Esophagus muscularis mucosa (tissue), 4 donors: ENCODE data around the gene TLL2. TPM values are rescaled to one million over a fixed set of nuclear protein-coding genes. Genes with fewer than 3 reads are reported as not detected.

ENCODE experiments used
- DNase-seq: peaks from one replicate; pipeline ENCODE4 v3.0.0-alpha.2; 2017; ENCODE audit errors: extremely low spot score
- H3K27ac ChIP-seq, 4 donors: fragments of 200-600 bp; sonication (generic); replicated peaks in 1 of 4; 1 replicate in 3 of 4; 2 replicates in 1 of 4; pipeline ENCODE4 v1.5.1; 2016 to 2019; ENCODE audit warnings: mild to moderate bottlenecking in 1 of 4
- H3K27me3 ChIP-seq, 4 donors: fragments of 200-600 bp; sonication (generic); one replicate each; pipeline versions ENCODE4 v1.5.1 to v1.6.0; 2016 to 2019
- H3K36me3 ChIP-seq, 4 donors: fragments of 200-600 bp; sonication (generic); one replicate each; pipeline ENCODE4 v1.5.1; 2016 to 2019
- H3K4me1 ChIP-seq, 4 donors: fragments of 200-600 bp; sonication (generic); one replicate each; pipeline ENCODE4 v1.5.1; 2016 to 2019
- H3K4me3 ChIP-seq, 4 donors: fragments of 200-600 bp; sonication (generic); 1 replicate in 2 of 4; 2 replicates in 2 of 4; pipeline ENCODE4 v1.5.1; 2016 to 2019; ENCODE audit warnings: mild to moderate bottlenecking in 4 of 4, moderate library complexity in 1 of 4
- H3K9me3 ChIP-seq, 4 donors: fragments of 200-600 bp; sonication (generic); 1 replicate in 3 of 4; 2 replicates in 1 of 4; pipeline ENCODE4 v1.5.1; 2016 to 2019
- EP300 ChIP-seq: sonication (generic); formaldehyde crosslinking; IDR thresholded peaks from one replicate; pipeline ENCODE4 v1.6.1; 2017; ENCODE audit warnings: antibody characterized with exemption
- POLR2A ChIP-seq: fragments of 450-650 bp; IDR thresholded peaks from one replicate; pipeline ENCODE4 v1.6.1; 2017; ENCODE audit warnings: antibody characterized with exemption, moderate library complexity, mild to moderate bottlenecking, low read depth
- POLR2AphosphoS5 ChIP-seq, 2 donors: sonication (generic); formaldehyde crosslinking; IDR thresholded peaks; one replicate each; pipeline ENCODE4 v1.6.1; 2017; ENCODE audit warnings: antibody characterized with exemption in 2 of 2
- WGBS: methylation state at CpG from one replicate; pipeline ENCODE4 v1.1.5; 2018; 5-methylcytosine and 5-hydroxymethylcytosine counted together
- intact Hi-C: fragments of 100-400 bp; cut with DNase I; formaldehyde crosslinking; loops from one replicate; pipeline ENCODE4 v1.15.1; 2023
- total RNA-seq, 4 donors: library from RNA; depleted of rRNA; stranded (reverse); fragments of >200 nt; gene quantifications; one replicate each; pipeline versions ENCODE4 v1.1.0 to v1.2.1, GENCODE V29; 2016
- TF ChIP-seq, protein P1 (sequence below), 3 experiments: fragments of 200-600 bp in 2 of 3; fragments of 450-650 bp in 1 of 3; sonication (generic) in 2 of 3; IDR thresholded peaks; one replicate each; pipeline ENCODE4 v1.5.1; 2017 to 2019; ENCODE audit warnings: antibody characterized with exemption in 3 of 3, mild to moderate bottlenecking in 2 of 3, moderate library complexity in 1 of 3

Gene TLL2
- total RNA-seq, 4 donors from 2014 or later, result 0.17 to 2.1 (median 0.27) TPM

DNA sequence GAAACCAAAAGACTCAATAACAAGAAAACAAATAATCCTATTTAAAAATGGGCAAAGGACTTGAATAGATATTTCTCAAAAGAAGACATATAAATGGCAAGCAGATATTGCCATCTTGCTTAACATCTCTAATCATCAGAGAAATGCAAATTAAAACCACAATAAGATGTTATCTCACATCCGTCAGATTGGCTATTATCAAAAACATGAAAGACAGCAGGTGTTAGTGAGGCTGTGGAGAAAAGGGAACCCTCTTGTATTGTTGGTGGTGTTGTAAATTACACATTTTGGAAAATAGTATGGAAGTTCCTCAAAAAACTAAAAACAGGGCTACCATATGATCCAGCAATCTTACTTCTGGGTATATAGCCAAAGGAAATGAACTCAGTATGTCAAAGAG lies 180.6 kb downstream of the TLL2 start:
- Histone ChIP-seq H3K27ac (no peak overlapping the region), H3K4me1 (no peaks in the 10 kb centered on the region), H3K36me3 (no peaks in the 10 kb centered on the region), H3K9me3 (no peaks in the 10 kb centered on the region), H3K4me3 (no peak overlapping the region), H3K27me3 (peaks cover 0 to 14% (median 1%) of the 10 kb centered on the region in 4 donors)
- TF ChIP-seq, protein P1, sequence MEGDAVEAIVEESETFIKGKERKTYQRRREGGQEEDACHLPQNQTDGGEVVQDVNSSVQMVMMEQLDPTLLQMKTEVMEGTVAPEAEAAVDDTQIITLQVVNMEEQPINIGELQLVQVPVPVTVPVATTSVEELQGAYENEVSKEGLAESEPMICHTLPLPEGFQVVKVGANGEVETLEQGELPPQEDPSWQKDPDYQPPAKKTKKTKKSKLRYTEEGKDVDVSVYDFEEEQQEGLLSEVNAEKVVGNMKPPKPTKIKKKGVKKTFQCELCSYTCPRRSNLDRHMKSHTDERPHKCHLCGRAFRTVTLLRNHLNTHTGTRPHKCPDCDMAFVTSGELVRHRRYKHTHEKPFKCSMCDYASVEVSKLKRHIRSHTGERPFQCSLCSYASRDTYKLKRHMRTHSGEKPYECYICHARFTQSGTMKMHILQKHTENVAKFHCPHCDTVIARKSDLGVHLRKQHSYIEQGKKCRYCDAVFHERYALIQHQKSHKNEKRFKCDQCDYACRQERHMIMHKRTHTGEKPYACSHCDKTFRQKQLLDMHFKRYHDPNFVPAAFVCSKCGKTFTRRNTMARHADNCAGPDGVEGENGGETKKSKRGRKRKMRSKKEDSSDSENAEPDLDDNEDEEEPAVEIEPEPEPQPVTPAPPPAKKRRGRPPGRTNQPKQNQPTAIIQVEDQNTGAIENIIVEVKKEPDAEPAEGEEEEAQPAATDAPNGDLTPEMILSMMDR (IDR thresholded peaks at IDR 0.05), result no peak
- TF ChIP-seq POLR2A, result no peak
- TF ChIP-seq EP300, result no peak
- no peak for TF ChIP-seq POLR2AphosphoS5 (IDR thresholded peaks at IDR 0.05)
- WGBS, result 80% methylated on average over 1 of the region's 1 CpG
- intact Hi-C loops, result no loop called here
- no peak for DNase-seq

DNA sequence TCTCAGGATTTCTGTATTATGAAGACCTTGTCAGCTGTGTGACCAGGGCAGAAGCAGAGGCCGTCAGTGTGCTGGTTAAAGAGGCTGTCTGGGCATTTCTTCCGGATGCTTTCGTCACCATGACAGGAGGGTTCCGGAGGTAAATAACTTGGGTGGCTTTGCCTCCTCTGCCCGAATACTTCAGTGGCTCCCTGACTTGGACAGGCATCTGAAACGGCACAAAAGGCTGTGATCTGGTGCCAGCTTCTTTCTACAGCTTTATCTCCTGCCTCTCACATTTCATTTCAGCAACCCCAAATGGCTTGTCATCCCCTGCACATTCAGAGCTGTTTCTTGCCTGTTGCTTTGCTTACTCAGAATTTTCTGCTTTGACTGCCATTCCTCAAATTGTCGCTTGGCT lies 186.3 kb downstream of the TLL2 start:
- peaks cover 0 to 24% (median 0%) of the 10 kb centered on the region in 4 donors for H3K27me3 ChIP-seq
- no peaks in the 10 kb centered on the region for H3K36me3 ChIP-seq
- 73% methylated on average over 7 of the region's 7 CpGs for WGBS
- H3K27ac ChIP-seq, result no peak overlapping the region
- intact Hi-C loops, result no loop called here
- no peak for DNase-seq
- TF ChIP-seq, protein P1 (IDR thresholded peaks at IDR 0.05), result no peak
- TF ChIP-seq POLR2A (no peak), EP300 (no peak), POLR2AphosphoS5 (IDR thresholded peaks at IDR 0.05) (no peak)
- H3K9me3 ChIP-seq, result no peaks in the 10 kb centered on the region
- no peak overlapping the region for H3K4me3 ChIP-seq
- no peaks in the 10 kb centered on the region for H3K4me1 ChIP-seq

GRCh38 chr10:96325719-96326373 lies 187.9 kb downstream of the TLL2 start:
- intact Hi-C loops, result no loop called here
- H3K27me3 ChIP-seq, result peaks cover 0 to 18% (median 0%) of the 10 kb centered on the region in 4 donors
- WGBS, result 81% methylated on average over 4 of the region's 4 CpGs
- no peaks in the 10 kb centered on the region for H3K9me3 ChIP-seq
- H3K36me3 ChIP-seq, result no peaks in the 10 kb centered on the region
- no peak overlapping the region for H3K27ac ChIP-seq
- no peak overlapping the region for H3K4me3 ChIP-seq
- no peaks in the 10 kb centered on the region for H3K4me1 ChIP-seq
- DNase-seq, result peak; percentile 45
- TF ChIP-seq POLR2A, result no peak
- TF ChIP-seq POLR2AphosphoS5 (IDR thresholded peaks at IDR 0.05), result no peak
- TF ChIP-seq, protein P1 (IDR thresholded peaks at IDR 0.05), result no peak
- TF ChIP-seq EP300, result no peak

GRCh38 chr10:96324447-96324846 lies 189.3 kb downstream of the TLL2 start:
- intact Hi-C loops, result no loop called here
- WGBS, result 100% methylated on average over 1 of the region's 2 CpGs
- DNase-seq, result no peak
- Histone ChIP-seq H3K27me3 (peaks cover 0 to 18% (median 0%) of the 10 kb centered on the region in 4 donors), H3K4me1 (no peaks in the 10 kb centered on the region), H3K9me3 (no peaks in the 10 kb centered on the region), H3K36me3 (no peaks in the 10 kb centered on the region), H3K4me3 (no peak overlapping the region), H3K27ac (no peak overlapping the region)
- TF ChIP-seq EP300, result no peak
- no peak for TF ChIP-seq POLR2A
- TF ChIP-seq, protein P1 (IDR thresholded peaks at IDR 0.05), result no peak
- TF ChIP-seq POLR2AphosphoS5 (IDR thresholded peaks at IDR 0.05), result no peak

GRCh38 chr10:96322275-96322674 lies 191.5 kb downstream of the TLL2 start:
- Histone ChIP-seq H3K4me1 (no peaks in the 10 kb centered on the region), H3K36me3 (no peaks in the 10 kb centered on the region), H3K27ac (no peak overlapping the region), H3K27me3 (peaks cover 0 to 18% (median 0%) of the 10 kb centered on the region in 4 donors), H3K4me3 (no peak overlapping the region), H3K9me3 (no peaks in the 10 kb centered on the region)
- WGBS, result 83% methylated on average over 1 of the region's 1 CpG
- no peak for TF ChIP-seq POLR2AphosphoS5 (IDR thresholded peaks at IDR 0.05)
- TF ChIP-seq POLR2A, result no peak
- TF ChIP-seq, protein P1 (IDR thresholded peaks at IDR 0.05), result no peak
- no peak for TF ChIP-seq EP300
- no peak for DNase-seq
- intact Hi-C loops, result no loop called here
